ENCODE measurements around the gene PSMC1. TPM values are rescaled to one million over a fixed set of nuclear protein-coding genes. Genes with fewer than 3 reads are reported as not detected.
A peak's percentile ranks its signal among the peaks of the same experiment; 100 is the strongest.

Gene PSMC1
- total RNA-seq, 2 donors from 2014 or later = 108 to 122 TPM

GRCh38 chr14:90303473-90303872 lies 47.1 kb downstream of the PSMC1 start:
- peaks cover 53% of the 10 kb centered on the region for H3K4me1 Mint-ChIP-seq
- Histone ChIP-seq H3K4me1 (ENCODE audit: control insufficient read depth, insufficient read depth, low read length) (peaks cover 10% of the 10 kb centered on the region), H3K9me3 (ENCODE audit: control insufficient read depth, low read length) (no peaks in the 10 kb centered on the region), H3K9ac (ENCODE audit: extremely low read depth, low read length, poor library complexity, severe bottlenecking) (no peak overlapping the region), H3K27ac (ENCODE audit: low read depth, low read length) (no peak overlapping the region), H3K4me3 (ENCODE audit: low read length) (peak overlapping the region; percentile 21), H3K27me3 (ENCODE audit: control insufficient read depth, insufficient read depth, low read length, poor library complexity, severe bottlenecking) (no peaks in the 10 kb centered on the region), H3K36me3 (ENCODE audit: control insufficient read depth, insufficient read depth, low read length) (peaks cover 55% of the 10 kb centered on the region)
- peak overlapping the region; percentile 3 for H3K4me3 Mint-ChIP-seq
- DNase-seq = no peak
- H3K27me3 Mint-ChIP-seq (ENCODE audit: insufficient read depth) = no peaks in the 10 kb centered on the region
- H3K27ac Mint-ChIP-seq = peak overlapping the region; percentile 16
- TF ChIP-seq CTCF (conservative IDR thresholded peaks at IDR 0.05) = no peak
- H3K9me3 Mint-ChIP-seq = peaks cover 4% of the 10 kb centered on the region
- WGBS, 2 experiments (ENCODE audit: insufficient coverage in 1 of 2, insufficient read length in 1 of 2) = 88 to 93% methylated on average over 4 of the region's 4 CpGs
- peaks cover 33% of the 10 kb centered on the region for H3K36me3 Mint-ChIP-seq (ENCODE audit: low read depth)

GRCh38 chr14:90304502-90304901 lies 48.1 kb downstream of the PSMC1 start:
- Histone ChIP-seq H3K4me3 (ENCODE audit: low read length) (no peak overlapping the region), H3K9me3 (ENCODE audit: control insufficient read depth, low read length) (no peaks in the 10 kb centered on the region), H3K27me3 (ENCODE audit: control insufficient read depth, insufficient read depth, low read length, poor library complexity, severe bottlenecking) (no peaks in the 10 kb centered on the region), H3K9ac (ENCODE audit: extremely low read depth, low read length, poor library complexity, severe bottlenecking) (no peak overlapping the region), H3K36me3 (ENCODE audit: control insufficient read depth, insufficient read depth, low read length) (peaks cover 55% of the 10 kb centered on the region), H3K27ac (ENCODE audit: low read depth, low read length) (no peak overlapping the region), H3K4me1 (ENCODE audit: control insufficient read depth, insufficient read depth, low read length) (peaks cover 10% of the 10 kb centered on the region)
- Mint-ChIP-seq H3K4me3 (no peak overlapping the region), H3K27ac (no peak overlapping the region), H3K36me3 (ENCODE audit: low read depth) (peaks cover 29% of the 10 kb centered on the region), H3K9me3 (peaks cover 4% of the 10 kb centered on the region), H3K4me1 (peaks cover 53% of the 10 kb centered on the region), H3K27me3 (ENCODE audit: insufficient read depth) (no peaks in the 10 kb centered on the region)
- no peak for TF ChIP-seq CTCF (conservative IDR thresholded peaks at IDR 0.05)
- no peak for DNase-seq

GRCh38 chr14:90305176-90305601 lies 48.8 kb downstream of the PSMC1 start:
- no peak overlapping the region for H3K9ac ChIP-seq (ENCODE audit: extremely low read depth, low read length, poor library complexity, severe bottlenecking)
- peaks cover 53% of the 10 kb centered on the region for H3K4me1 Mint-ChIP-seq
- peaks cover 24% of the 10 kb centered on the region for H3K36me3 Mint-ChIP-seq (ENCODE audit: low read depth)
- no peaks in the 10 kb centered on the region for H3K27me3 Mint-ChIP-seq (ENCODE audit: insufficient read depth)
- no peaks in the 10 kb centered on the region for H3K27me3 ChIP-seq (ENCODE audit: control insufficient read depth, insufficient read depth, low read length, poor library complexity, severe bottlenecking)
- TF ChIP-seq CTCF (conservative IDR thresholded peaks at IDR 0.05) = no peak
- no peak overlapping the region for H3K27ac Mint-ChIP-seq
- H3K4me3 Mint-ChIP-seq = no peak overlapping the region
- 83 to 99% methylated on average over 2 to 4 of the region's 4 CpGs for WGBS, 2 experiments (ENCODE audit: insufficient coverage in 1 of 2, insufficient read length in 1 of 2)
- DNase-seq = no peak
- no peak overlapping the region for H3K4me3 ChIP-seq (ENCODE audit: low read length)
- no peaks in the 10 kb centered on the region for H3K9me3 ChIP-seq (ENCODE audit: control insufficient read depth, low read length)
- H3K9me3 Mint-ChIP-seq = peaks cover 4% of the 10 kb centered on the region
- H3K36me3 ChIP-seq (ENCODE audit: control insufficient read depth, insufficient read depth, low read length) = peaks cover 48% of the 10 kb centered on the region
- no peak overlapping the region for H3K27ac ChIP-seq (ENCODE audit: low read depth, low read length)
- peaks cover 10% of the 10 kb centered on the region for H3K4me1 ChIP-seq (ENCODE audit: control insufficient read depth, insufficient read depth, low read length)
